T-helper 2 cell treated with Interferon-gamma antibody and Interleukin-4, amounts not matched to agents 100 ng/mL and 5 ng/mL, for 36 hours (primary cell): ENCODE results near the gene ZNF48. TPM values are rescaled to one million over a fixed set of nuclear protein-coding genes. Genes with fewer than 3 reads are reported as not detected.

Source experiments
- intact Hi-C: fragments of 100-400 bp; cut with micrococcal nuclease; formaldehyde crosslinking; loops from one replicate; pipeline ENCODE4 v1.15.1; 2023
- total RNA-seq: library from RNA; stranded (reverse); gene quantifications from 2 replicates; pipeline ENCODE4 v1.2.3, GENCODE V29; 2022

Gene ZNF48
- total RNA-seq, 1 donor from 2014 or later = 11.8 TPM

DNA sequence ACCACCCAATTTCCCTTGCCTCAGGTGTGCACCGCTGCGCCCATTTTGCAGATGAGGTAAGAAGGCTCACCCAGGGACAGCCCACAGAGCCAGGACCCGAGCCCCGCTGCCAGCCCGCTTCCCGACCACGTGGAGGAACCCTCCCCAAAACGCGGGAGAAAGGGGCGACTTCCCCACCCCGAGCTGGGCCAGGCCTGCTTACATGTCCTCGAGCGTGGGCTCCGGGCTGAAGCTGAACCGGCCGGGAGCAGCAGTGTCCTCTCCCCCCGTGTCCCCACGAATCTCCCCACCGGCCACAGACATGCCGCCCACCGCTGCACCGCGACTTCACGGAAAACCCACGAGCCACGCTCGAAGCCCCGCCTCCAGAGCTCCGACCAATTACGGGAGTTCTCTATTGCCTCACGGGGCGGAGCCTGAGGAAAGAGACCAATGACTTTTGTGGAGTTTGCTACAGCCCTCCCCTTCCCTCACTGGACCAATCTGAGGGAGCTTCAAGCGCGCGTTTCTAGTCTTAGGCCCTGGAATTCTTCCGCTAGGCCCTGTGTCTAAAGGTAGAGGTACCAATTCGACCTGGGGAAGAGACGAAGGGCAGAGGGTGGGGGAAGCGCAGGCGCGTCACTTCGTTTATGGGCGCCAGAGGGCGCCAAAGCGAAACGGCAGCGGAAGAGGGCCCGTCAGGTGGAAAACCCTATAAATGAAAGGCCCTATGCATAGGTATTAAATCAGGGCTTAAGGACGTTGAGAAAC is 34.6 kb downstream of the ZNF48 start, which contains the start of gene DCTPP1:
TSS of gene DCTPP1 (minus strand) at position 353 of the 750 bp plus-strand sequence. CDS start at position 303, 50 bp downstream.
- intact Hi-C loops = loop anchor here (1.0 to 5.0 kb wide), 7 partner anchors 12 to 198 kb away; partner anchors contain the start of genes ITGAL and SEPHS2

DNA sequence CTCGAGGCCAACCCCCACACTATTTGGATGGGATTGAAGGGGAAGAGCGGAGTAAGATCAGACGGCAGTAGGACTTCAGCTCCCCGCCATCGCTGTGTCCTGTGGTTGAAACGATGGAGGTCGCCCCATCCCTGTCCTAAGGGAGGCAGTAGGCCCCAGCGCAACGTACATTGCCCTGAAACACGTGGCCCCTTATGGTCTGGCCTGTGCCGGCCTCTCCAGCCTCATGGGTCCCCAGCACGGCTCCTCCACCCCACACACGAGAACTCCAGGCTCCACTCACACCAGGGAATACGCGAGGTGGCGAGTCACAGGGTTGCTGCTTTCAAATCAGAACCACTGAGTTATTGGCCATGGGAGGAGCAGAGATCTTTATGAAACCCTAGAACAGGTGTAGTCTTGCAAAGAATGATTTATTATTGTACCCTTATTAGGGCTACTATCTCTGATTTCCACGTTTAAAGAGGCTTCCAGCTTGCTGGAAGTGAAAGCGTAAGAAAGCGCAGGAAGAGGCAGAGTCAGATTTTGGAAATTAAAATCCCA is 35.3 kb downstream of the ZNF48 start:
- intact Hi-C loops = loop anchor here (1.0 to 5.0 kb wide), 7 partner anchors 12 to 198 kb away; partner anchors contain the start of genes ITGAL and SEPHS2

- intact Hi-C loops = loop anchor here (5.0 kb wide), 1 partner anchor 37 kb away; the partner anchor contains the start of gene ITGAL
Measured at GRCh38 chr16:30434852-30435251, 39.6 kb downstream of the ZNF48 start.

DNA sequence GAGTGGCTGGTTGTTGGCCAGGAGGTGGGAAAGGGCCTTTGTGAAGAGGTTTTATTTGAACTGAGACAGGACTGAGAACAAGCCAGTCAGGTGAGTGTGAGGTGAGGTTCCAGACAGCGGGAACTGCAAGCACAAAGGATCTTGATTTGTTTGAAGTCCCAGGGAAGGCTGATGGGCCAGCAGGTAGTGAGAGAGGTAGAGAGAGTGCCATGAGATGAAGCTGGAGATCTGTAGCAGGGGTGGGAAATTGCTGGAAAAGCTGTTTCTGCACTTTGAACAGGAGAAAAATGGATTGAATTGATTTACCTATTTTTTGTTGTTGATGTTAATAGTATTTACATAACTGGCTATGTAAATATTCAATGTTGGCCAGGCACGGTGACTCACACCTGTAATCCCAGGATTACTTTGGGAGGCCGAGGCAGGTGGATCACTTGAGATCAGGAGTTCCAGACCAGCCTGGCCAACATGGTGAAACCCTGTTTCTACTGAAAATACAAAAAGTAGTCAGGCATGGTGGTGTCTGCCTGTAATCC is 42.4 kb downstream of the ZNF48 start:
- intact Hi-C loops = no loop called here

- intact Hi-C loops = no loop called here
Measured at GRCh38 chr16:30438835-30439234, 43.6 kb downstream of the ZNF48 start.

- intact Hi-C loops = no loop called here
Measured at GRCh38 chr16:30439720-30440348, 44.6 kb downstream of the ZNF48 start.

DNA sequence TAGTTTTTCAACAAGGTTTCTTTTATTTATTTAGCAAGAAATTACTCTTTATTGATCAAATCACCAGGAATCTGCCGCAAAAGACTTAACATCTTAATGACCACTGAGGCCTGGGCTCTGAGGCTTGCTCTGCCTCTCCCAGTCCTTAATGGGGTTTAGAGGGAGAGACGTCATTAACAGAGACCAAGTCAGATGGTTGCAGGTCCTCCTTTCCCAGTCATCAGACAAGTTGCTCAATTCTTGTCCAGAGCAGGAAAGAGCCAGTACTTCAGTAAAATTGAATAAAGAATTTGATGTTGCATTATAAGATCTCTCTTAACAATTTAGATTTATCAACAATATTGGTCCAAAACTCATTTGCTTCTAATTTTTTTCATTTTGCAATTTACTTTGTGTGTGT is 48.4 kb downstream of the ZNF48 start:
- intact Hi-C loops = no loop called here

DNA sequence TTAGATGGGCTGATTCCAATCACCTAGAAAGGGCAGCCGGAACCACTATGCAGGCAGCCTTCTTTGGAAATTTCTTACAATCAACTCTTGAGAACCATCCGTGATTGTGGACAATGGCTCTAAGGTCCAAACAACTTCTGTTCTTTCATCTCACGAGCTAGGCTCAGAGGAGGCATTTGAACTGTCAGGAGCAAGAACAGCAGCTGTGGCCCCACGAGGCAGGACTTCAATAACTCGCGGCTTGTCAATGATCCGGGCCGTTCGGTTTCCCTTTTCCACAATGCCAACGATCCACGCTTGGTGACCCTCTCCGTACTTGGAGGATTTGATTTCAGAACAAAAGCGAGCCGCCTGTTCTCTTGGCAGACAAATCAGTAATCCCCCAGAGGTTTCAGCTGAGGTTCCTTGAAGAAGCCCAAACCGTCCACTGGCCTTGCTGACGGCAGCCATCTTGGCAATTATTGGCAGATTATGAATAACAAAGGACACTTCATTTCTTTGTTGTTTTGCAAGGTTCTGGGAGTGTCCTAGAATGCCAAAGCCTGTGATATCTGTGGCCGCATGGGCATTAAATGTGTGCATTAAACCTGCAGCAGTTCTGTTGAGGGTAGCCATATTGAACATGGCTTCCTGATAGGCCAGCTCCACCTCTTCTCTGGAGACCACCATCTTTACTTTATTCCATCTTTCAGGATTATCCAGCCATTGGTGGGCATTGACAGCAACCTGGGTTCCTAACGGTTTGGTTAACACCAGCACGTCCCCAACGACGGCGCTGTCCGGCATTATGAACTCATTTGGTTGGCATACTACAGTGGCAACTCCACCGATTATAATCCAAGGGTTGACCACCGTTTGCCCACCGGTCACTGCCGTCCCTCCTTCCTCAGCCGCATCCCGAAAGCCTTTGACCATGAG is 49.3 kb downstream of the ZNF48 start:
- intact Hi-C loops = loop anchor here (1.0 kb wide), 2 partner anchors 14 to 29 kb away; partner anchors contain the start of gene DCTPP1

GRCh38 chr16:30445149-30445407 is 49.9 kb downstream of the ZNF48 start:
- intact Hi-C loops = loop anchor here (1.0 kb wide), 2 partner anchors 15 to 28 kb away; partner anchors contain the start of gene DCTPP1

- intact Hi-C loops = loop anchor here (1.0 kb wide), 2 partner anchors 15 to 28 kb away; partner anchors contain the start of gene DCTPP1
Measured at GRCh38 chr16:30445408-30446202, 50.4 kb downstream of the ZNF48 start, which contains the start of gene SEPHS2. Gene SEPHS2 (minus strand): TSS chr16:30445874. CDS start chr16:30445727, 147 bp downstream.

GRCh38 chr16:30446203-30446595 is 51.0 kb downstream of the ZNF48 start:
- intact Hi-C loops = no loop called here

- intact Hi-C loops = no loop called here
Measured at GRCh38 chr16:30447512-30448226, 52.4 kb downstream of the ZNF48 start.

GRCh38 chr16:30449116-30449435 is 53.9 kb downstream of the ZNF48 start:
- intact Hi-C loops = no loop called here

Other genes starting within 250 kb of the ZNF48 start
- 1,841 and 1,902 TPM in 2 replicates for gene CORO1A, start 211.8 kb upstream of the ZNF48 start, total RNA-seq
- gene BOLA2B, start 201.8 kb upstream of the ZNF48 start, total RNA-seq = 168 and 178 TPM in 2 replicates
- gene SLX1A, start 201.5 kb upstream of the ZNF48 start, total RNA-seq = 65.6 and 102 TPM in 2 replicates
- 29.5 and 37.5 TPM in 2 replicates for gene SULT1A3, start 196.2 kb upstream of the ZNF48 start, total RNA-seq
- 15.1 and 23.7 TPM in 2 replicates for gene NPIPB13, start 146.9 kb upstream of the ZNF48 start, total RNA-seq
- gene CD2BP2, start 40.1 kb upstream of the ZNF48 start, total RNA-seq = 70.8 and 75.8 TPM in 2 replicates
- 74.2 and 74.5 TPM in 2 replicates for gene TBC1D10B, start 24.9 kb upstream of the ZNF48 start, total RNA-seq
- not detected in 2 replicates for gene MYL11, start 20.6 kb upstream of the ZNF48 start, total RNA-seq
- 320 and 326 TPM in 2 replicates for gene SEPTIN1, start 12.9 kb upstream of the ZNF48 start, total RNA-seq
- gene ZNF771, start 12.2 kb downstream of the ZNF48 start, total RNA-seq = 4.6 TPM in 2 replicates
- 87.8 and 93.3 TPM in 2 replicates for gene DCTPP1, start 34.6 kb downstream of the ZNF48 start, total RNA-seq
- 73.9 and 78.5 TPM in 2 replicates for gene SEPHS2, start 50.5 kb downstream of the ZNF48 start, total RNA-seq
- 527 and 528 TPM in 2 replicates for gene ITGAL, start 77.3 kb downstream of the ZNF48 start, total RNA-seq
- 5.4 and 5.9 TPM in 2 replicates for gene ZNF768, start 131.1 kb downstream of the ZNF48 start, total RNA-seq
- gene ZNF747, start 139.4 kb downstream of the ZNF48 start, total RNA-seq = 12.1 and 12.7 TPM in 2 replicates
- gene ZNF764, start 163.0 kb downstream of the ZNF48 start, total RNA-seq = 15.3 and 16.4 TPM in 2 replicates
- gene ZNF688, start 176.3 kb downstream of the ZNF48 start, total RNA-seq = 13.9 and 16.4 TPM in 2 replicates
- 15.2 and 18.5 TPM in 2 replicates for gene ZNF785, start 190.3 kb downstream of the ZNF48 start, total RNA-seq
- gene ZNF689, start 215.0 kb downstream of the ZNF48 start, total RNA-seq = 11.6 and 13.5 TPM in 2 replicates